WI38 (cell line): ENCODE data around the gene MIPOL1.
"Not testable (repeated sequence)": the region's sequence is repeated elsewhere in the genome, so short reads cannot be mapped to it uniquely, and the experiment has no call there.

Experiments
- H3K4me3 ChIP-seq: 2 replicates; pipeline ENCODE4 v1.5.1; 2011; ENCODE audit warnings: low read depth, mild to moderate bottlenecking, control low read depth, low read length
- TF ChIP-seq, protein P1 (sequence below): IDR thresholded peaks from 2 replicates; pipeline ENCODE4 v1.5.1; 2012; ENCODE audit warnings: low read depth, mild to moderate bottlenecking, control low read depth, low read length

Gene MIPOL1

DNA sequence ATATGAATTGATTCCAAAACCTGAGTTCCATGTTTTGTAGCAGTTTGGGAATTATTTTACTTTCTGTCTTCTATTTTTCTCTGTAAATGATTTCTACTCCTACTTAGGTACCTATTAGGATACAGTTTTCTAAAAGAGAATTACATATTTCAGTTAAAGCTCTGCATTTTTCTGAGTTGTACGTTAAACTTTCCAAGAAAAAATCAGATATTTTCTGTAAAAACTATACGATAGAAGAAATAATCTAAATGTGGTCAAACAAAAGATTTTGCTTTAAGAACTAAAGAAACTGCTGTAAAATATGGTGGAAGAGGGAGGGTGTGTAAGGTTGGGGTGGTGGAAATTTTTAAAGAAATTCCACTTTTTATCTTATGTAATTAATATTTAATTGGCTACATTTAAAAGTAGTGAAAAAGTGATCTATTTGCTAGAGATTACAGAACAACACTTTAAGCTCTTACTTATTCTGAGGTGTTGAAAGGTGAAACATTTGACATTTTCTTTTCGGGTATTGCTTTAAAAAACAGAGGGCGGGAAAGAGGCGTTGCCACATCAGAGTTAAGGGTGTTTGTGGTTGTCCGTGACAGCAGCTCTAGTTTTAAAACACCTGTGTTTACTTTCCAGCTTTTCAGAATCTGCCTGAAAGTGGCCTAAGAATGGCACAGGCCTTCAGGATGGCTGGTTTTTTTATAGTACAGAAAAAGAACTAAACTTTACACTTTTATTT, 187.3 kb downstream of the MIPOL1 start:
- TF ChIP-seq, protein P1, sequence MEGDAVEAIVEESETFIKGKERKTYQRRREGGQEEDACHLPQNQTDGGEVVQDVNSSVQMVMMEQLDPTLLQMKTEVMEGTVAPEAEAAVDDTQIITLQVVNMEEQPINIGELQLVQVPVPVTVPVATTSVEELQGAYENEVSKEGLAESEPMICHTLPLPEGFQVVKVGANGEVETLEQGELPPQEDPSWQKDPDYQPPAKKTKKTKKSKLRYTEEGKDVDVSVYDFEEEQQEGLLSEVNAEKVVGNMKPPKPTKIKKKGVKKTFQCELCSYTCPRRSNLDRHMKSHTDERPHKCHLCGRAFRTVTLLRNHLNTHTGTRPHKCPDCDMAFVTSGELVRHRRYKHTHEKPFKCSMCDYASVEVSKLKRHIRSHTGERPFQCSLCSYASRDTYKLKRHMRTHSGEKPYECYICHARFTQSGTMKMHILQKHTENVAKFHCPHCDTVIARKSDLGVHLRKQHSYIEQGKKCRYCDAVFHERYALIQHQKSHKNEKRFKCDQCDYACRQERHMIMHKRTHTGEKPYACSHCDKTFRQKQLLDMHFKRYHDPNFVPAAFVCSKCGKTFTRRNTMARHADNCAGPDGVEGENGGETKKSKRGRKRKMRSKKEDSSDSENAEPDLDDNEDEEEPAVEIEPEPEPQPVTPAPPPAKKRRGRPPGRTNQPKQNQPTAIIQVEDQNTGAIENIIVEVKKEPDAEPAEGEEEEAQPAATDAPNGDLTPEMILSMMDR: no peak
- H3K4me3 ChIP-seq: no peak overlapping the region

DNA sequence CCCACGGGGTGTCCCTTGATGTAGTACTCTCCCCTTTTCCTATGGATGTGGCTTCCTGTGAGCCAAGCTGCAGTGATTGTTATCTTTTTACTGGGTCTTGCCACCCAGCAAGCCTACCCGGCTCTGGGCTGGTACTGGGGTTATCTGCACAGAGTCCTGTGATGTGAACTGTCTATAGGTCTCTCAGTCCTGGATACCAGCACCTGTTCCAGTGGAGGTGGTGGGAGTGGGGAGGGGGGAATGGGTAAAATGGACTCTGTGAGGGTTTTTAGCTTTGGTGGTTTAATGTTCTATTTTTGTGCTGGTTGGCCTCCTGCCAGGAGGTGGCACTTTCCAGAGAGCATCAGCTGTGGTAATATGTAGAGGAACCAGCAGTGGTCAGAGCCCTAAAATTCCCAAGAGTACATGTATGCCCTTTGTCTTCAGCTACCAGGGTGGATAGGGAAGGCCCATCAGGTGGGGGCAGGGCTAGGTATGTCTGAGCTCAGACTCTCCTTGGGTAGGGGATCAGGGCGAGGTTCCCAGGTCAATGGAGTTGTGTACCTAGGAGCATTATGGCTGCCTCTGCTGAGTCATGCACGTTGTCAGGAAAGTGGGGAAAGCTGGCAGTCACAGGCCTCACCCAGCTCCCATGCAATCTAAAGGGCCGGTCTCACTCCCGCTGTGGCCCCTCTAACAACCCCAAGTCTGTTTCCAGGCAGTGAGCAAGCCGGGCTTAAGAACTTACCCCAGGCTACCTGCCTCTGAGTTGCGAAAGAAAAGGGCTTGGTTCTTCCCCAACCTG, 199.6 kb downstream of the MIPOL1 start:
- not testable (repeated sequence) for H3K4me3 ChIP-seq

DNA sequence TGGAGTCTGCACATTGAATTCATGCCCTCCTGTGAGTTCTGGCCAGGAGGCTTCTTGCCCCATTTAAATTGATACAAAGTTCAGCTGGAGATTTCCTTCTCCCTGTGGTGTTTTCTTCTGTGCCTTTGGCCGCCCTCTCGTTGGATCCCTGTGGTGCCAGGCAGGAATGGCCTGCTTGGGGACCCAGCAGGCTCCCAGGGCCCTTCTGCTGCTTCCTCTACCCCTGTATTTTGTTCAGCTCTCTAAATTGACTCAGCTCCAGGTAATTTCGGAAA, 200.1 kb downstream of the MIPOL1 start:
- TF ChIP-seq, protein P1: no peak
- H3K4me3 ChIP-seq: no peak overlapping the region

DNA sequence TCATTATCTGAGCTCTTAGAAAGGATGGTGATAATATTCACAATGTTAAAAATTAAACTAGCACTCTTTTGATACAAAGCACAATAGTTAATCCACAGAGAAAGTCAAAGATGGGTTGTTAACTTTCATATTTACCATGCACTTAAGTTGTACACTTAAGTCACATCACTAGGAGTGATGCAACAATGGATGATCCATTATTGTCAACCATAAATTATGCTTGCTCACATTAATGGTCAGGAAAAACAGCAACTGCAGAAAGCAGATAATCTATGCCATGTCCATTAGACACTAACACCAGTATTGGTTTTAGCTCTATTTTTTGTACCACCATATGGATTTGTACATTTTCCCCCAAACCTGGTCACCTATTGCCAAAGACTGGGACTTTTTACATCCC, 201.8 kb downstream of the MIPOL1 start:
- TF ChIP-seq, protein P1: no peak
- H3K4me3 ChIP-seq: no peak overlapping the region

DNA sequence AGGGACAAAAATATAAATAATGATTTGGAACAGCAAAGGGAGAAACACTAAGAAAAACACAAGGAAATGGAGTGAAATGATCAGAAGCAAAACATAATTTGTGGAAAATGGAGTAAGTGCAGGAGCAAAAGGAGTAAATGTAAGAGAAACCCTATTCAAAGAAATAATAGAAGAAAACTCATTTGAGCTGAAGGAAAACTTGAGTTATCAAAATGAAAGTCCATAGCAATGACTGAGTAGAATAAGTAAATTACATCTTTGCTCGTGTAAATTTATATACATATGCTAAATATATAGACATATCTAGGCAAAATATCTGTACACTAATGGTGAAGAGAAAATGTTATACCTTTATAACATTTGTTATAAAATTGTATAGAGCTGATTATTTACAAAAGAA, 203.4 kb downstream of the MIPOL1 start:
- TF ChIP-seq, protein P1: no peak
- H3K4me3 ChIP-seq: no peak overlapping the region

DNA sequence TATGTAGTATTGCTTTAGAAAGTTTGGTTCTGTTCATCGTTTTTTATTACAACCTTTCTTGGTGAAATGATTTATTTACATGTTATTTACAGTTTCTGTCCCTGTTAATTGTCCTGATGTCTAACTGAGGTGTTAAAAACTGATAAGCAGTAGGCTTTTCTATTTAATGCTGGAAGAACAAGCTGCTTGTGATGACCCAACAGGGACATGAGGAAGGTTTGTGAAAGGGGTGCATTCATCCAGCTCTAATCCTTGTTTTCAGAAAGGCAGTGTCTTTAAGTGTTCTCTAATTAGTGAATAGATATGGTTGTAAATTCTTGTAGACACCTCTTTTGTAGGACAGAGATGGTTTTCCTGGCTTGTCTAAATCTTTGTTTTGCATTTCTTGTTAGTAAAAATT, 205.9 kb downstream of the MIPOL1 start:
- TF ChIP-seq, protein P1: no peak
- no peak overlapping the region for H3K4me3 ChIP-seq

DNA sequence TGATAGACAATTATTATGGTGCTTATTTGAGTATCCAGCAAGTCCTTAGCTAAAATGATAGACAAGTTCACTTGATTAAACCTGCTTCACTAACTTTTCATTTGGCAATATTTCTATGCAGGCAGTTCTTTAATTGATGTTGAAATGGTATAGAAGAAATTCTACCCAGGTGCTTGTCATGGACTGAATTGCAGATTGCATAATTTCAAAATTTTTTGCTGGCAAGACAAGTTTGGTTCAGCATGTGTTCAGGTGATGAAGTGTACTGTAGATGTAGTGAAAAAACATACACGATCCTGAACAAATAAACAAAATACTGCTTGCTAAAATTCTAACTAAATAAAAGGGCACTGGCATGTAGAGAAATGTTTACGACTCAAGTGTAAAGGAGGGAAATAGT, 208.4 kb downstream of the MIPOL1 start:
- H3K4me3 ChIP-seq: no peak overlapping the region
- TF ChIP-seq, protein P1: no peak
